GM18499 (cell line): Measurements from ENCODE around the gene BSPRY.

ENCODE experiments used
- ATAC-seq: cut with Tn5 transposase; IDR thresholded peaks from one replicate; pipeline ENCODE4 v1.9.1; 2021; ENCODE audit warnings: moderate number of reproducible peaks; ENCODE audit not compliant: insufficient read depth, unreplicated experiment

The BSPRY gene

DNA sequence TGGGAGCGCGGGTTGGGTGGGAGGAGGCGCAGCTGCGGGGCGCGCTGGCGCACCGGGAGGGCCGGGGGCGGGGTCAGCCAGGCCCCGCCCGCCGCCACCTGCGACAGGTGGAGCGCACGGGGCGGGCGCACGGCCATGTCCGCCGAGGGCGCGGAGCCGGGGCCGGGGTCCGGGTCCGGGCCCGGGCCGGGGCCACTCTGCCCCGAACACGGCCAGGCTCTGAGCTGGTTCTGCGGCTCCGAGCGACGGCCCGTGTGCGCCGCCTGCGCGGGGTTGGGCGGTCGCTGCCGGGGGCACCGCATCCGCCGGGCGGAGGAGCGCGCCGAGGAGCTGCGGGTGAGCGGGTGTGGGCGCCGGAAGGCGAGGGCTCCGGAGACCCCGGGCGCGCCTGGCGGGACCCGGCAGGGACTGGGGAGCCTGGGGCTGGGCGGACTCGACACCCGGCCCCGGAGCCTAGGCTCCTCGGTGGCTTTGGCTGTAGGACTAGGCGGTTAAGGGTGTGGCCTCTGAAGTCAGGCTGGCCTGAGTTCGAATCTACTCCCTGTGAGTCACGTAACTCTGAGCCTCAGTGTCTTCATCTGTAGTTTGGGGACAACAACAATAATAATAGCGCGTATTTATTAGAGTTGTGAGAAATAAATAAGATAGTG is at the start of gene BSPRY:
TSS of gene BSPRY (plus strand) at position 97 of the 650 bp plus-strand sequence. CDS start at position 136, 39 bp downstream.
- ATAC-seq = no peak

DNA sequence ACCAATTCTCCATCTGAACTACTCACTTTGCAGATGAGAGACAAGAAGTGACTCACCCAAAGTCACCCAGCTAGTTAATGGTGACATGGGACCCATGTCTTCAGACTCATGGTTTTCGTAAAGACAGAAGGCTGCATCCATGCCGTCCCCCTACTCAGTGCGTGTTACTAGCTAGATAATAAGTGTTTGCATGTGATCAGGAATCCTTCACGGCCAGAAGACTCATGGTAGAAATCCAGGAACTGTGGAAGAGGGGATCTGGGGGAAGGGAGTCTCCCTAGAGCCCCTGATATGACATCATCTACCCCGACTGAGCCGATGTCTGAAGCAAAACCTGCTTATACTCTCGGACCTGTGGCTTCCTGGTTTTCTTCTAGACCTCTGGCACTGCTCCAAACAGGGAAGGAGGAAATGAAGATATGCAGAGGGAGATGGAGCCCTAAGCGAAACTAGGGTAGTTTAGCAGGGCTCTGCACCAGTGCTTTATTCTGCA is 49.5 kb upstream of the BSPRY start:
- no peak for ATAC-seq

DNA sequence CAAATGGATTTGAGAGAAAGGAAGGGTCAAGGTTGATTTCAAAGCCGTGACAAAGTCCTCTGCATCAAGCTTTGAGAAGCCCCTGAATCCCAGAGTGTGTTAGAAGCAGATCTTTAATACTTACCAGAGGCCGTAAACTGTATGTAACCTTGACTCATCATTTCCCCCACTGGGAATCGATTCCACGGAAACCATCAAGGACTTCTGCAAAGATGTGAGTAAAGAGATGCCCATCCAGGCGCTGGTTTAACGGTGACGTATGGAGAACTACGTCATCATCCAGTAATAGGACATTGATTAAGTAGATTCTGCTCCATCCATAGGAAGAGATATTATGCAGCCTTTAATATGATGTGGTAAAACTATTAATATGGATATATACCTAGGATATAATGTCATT is 47.8 kb upstream of the BSPRY start:
- ATAC-seq = no peak

DNA sequence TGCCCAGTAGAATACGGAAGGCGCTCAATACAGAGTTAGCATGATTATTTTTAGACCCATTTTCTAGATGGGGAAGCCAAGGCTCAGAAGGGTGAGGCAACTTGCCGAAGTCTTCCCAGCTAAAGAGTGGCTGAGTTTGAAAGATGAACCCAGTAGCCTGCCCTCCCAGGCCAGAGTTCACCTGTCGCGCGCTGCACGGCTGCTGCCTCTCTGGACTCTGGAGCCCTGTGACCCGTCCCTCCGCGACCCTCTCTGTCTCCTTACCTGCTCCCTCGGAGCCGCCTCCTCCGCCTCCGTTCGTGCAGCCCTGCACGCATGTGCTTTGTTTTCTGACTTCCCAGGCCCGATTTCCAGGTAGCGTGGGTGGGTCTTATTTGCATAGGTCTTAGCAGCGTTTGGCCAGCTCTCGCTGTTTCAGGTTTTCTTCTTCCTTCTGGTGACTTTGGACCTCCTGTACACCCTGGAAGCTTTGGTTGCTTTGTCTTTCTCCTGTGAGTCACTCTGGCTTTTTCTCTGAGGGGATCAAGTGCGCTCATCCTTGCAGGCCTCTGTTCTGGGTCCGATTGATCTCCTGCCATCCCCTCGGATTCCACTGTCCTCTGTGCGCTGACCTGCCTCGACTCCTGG is 46.4 kb upstream of the BSPRY start, which contains the start of gene RNF183:
TSS of gene RNF183 (minus strand) at position 585 of the 627 bp plus-strand sequence. CDS start 5,192 bp downstream, outside the sequence.
- no peak for ATAC-seq

DNA sequence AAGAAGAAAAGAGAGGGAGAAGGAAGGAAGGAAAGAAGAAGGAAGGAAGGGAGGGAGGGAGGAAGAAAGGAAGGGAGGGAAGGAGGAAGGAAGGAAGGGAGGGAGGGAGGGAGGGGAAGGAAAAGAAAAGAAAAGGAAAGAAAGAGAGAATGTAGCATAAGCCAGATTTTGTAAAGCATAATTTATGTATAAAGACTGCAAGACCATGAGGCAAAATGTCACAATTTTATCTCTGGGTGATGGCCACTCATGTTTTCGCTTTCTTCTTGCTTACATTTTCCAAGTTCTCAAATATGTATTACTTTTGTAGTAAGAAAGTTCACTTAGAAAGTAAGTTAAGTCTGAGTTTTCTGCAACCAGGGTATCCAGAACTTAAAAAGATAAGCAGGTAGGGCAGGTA is 42.8 kb upstream of the BSPRY start:
- no peak for ATAC-seq

DNA sequence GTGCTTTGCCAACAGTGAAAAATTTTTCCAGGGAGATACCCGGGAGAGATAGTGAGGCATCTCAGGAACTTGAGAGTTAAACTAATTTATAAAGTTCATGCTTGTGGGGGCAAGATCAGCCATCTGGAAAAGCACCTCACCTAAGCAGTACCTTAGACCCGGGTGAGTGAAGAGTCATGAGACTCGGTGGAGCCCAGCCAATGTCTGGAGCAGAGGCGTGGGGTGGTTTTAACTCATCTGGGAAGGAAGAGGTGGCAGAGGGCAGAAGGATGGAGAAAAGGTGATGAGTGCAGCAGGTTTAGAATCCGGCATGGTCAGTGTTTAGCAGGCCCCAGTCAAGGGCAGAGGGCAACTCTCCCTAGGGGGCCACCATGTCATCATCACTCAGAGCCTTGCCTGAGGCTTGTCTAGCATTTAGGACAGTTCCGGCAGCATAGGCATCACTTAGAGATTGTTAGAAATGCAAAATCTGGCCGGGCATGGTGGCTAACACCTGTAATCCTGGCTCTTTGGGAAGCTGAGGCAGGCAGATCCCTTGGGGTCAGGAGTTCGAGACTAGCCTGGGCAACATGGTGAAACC is 41.9 kb upstream of the BSPRY start:
- no peak for ATAC-seq

DNA sequence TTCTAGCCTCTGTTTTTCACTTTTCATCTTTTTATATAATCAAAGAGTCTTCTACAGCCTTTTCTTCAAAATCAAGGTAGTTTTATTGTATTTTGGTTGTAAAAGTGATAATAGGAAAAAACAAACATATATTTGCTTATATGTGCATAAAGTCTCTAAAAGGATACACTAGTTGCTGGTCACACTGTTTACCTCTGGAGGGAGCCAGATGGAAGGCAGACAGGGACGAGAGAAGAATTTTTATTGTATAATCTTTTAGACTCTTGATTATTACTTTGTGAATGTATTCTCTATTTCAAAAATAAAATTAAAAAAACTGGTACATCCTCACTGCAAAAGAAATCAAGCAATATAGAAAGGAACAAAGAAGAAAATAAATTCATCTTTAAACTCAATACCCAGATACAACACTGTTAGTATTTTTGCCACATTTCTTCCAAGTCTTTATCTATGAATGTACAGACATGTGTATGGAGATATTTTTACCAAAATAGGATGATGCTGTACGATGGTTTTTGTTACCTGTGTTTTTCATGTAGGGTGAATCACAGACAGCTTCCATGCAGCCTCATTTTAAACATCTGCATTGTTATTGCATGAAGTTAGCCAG is 40.0 kb upstream of the BSPRY start:
- ATAC-seq = no peak

DNA sequence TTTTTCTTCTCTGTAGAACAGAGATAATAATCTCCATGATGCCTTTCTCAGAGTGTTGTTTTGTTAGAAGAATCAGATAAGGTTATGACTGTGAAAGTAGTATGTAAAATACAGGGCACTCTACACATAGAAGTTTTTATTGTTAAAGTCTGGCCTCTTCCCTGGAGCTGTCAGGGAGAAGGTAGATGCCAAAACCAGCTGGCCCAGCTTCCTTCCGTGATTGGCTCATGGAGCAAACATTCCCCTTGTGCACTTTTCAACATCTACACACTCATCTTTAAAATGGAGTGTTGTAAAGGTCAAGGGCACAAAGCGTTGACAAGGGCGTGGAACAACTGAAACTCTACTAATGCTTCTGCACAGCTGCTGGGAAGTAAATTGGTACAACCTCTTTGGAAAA is 38.8 kb upstream of the BSPRY start:
- no peak for ATAC-seq

DNA sequence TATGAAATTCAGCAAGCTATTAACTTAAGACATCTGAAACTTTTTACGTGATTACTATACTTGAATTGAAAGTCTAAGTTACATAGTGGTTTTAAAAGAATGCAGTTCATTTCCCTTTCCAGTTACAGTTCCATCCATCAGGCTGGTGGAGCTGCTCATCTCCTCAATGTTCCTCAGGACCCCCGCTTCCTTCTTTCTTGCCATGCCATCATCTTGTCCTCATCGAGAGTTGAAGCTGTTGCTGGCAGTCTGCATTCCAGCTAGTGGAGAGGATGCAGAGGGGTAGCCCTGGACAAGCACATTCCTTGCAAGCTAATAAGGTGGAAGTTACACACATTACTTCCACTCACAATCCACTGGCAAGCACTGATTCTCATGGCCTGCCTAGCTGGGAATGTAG is 37.4 kb upstream of the BSPRY start:
- no peak for ATAC-seq

DNA sequence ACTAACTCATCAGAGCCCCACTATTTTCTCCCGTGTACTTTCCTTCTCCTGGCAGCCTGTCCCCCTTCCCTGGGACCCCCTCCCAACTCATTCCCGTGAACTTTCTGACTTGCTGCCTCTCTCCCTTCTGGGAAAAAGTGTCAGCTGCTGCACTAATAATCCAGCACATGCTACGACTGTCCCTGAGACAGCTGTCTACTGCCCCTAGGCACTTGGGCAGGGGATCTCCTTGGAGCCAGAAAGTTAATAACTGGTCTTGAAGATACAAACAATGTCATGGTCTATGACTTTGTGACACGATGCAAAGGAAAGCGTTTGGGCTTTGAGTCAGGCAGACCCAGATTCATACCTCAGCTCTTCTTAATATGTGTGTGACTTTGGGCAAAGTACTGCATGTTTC is 36.1 kb upstream of the BSPRY start:
- no peak for ATAC-seq

DNA sequence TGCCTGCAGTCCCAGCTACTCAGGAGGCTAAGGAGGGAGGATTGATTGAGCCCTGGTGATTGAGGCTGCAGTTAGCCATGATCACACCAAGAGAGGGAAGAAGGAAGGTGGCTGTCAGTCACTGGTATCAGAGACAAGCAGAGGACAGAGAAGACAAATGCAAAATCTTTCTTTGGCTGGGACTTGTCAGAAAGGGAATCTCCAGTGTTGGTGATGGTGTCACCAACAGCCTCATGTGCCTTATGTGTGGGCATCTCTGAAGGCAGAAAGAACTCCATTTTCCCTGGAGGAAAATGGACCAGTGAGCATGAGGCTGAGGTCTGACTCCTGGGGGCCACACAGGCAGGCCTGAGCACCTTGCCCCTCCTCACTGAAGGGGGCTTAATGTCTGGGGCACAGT is 34.1 kb upstream of the BSPRY start:
- no peak for ATAC-seq

DNA sequence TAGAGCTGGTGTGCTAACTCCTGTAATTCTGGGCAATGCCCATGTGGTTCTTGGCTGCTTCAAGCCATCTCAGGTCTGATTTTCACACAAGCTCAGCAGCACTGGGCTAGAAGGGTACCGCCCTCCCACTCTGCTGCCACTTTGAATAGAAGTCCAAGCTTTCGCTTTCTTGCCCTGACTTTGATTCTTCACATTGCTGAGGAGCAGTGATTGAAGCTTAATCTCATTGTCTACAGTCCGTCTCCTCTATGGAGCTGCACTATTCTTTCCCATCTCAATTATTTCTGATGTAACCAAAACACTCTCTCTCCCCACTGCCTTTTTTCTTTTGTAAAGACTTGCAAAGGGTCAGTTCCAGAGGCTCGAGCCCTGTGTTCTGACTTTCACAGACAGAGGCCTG is 33.3 kb upstream of the BSPRY start:
- ATAC-seq = no peak

DNA sequence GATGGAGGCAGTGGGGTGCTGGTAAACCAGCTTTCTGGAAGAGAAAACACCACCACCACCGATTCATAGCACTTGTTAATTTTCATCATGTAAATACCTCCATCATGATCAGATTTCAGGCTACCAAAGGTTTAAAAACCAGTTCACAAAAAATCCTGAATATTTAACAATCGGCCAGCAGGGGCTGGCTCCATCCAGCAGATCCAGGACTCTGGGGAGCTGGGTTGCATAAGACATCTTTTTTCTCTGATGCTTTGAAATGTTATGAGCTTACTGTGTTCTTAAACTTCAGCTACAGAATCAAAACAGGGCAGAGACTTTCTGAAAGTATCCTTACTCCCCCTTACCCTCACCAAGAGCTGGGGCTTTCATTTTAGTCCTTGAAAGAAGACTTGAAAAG is 31.6 kb upstream of the BSPRY start:
- ATAC-seq = no peak

DNA sequence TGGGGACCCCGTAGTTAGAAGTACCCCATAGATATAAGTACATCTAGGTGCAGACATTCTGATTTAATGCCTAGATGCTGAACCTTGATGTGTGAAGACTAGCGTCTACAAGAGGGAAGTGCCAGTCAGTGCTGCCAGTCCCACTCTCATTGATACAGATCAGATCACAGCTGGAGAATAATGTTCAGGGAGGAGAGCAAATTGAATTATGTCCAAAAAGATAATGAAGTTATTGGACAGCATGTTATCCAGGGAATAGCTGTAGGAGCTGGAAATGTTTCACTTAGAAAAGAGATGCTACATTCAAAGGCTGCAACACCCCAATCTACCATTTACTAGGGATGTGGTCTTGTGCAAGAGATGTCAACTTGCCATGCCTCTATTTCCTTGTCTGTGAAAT is 30.3 kb upstream of the BSPRY start:
- no peak for ATAC-seq

DNA sequence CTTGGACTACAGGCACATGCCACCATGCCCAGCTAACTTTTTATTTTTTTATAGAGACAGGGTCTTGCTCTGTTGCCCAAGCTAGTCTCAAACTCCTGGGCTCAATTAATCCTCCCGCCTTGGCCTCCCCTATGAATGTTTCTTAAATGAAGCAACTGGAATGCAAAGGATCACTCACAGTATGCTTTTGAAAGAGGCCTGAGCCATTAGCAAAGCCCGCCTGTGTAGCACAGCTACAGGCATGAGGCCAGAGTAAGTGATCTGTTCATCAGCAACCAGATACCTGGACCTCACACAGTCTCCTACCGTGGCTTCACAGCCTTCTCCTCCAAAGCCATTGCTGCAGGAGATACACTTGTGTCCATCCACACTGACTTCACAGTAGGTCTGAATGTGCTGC is 29.3 kb upstream of the BSPRY start:
- ATAC-seq = no peak

DNA sequence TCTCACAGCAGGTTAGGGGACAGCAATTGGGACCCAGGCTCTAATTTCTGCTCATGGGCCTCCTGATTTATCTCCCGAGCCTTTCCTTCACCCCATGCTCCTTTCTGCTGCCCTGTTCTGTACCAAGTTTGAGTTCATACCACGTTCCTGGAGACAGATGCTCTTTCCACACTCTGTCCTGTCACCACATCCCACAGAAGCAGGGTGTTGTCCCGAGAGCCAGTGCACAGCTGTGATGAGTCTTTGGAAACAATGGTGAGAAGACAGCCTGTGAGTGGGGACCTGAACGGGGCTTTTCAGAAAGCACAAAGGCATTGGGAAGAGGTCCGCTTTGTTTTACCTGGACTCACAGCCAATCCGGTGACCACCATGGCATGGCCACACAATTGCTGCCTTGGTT is 26.7 kb upstream of the BSPRY start:
- no peak for ATAC-seq

DNA sequence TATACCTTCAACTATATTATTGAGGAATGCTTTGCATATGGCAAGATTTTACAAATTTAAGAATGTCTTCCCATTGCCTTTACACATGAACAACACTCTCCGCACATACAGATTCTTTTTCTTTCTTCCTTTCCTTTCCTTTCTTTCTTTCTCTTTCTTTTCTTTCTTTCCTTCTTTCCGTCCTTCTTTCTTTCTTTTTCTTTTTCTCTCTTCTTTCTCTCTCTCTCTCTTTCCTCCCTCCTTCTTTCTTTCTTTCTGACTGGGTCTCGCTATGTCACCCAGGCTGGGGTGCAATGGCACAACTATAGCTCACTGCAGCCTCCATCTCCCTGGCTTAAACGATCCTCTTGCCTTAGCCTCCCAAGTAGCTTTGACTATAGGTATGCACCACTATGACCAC is 23.1 kb upstream of the BSPRY start:
- no peak for ATAC-seq

DNA sequence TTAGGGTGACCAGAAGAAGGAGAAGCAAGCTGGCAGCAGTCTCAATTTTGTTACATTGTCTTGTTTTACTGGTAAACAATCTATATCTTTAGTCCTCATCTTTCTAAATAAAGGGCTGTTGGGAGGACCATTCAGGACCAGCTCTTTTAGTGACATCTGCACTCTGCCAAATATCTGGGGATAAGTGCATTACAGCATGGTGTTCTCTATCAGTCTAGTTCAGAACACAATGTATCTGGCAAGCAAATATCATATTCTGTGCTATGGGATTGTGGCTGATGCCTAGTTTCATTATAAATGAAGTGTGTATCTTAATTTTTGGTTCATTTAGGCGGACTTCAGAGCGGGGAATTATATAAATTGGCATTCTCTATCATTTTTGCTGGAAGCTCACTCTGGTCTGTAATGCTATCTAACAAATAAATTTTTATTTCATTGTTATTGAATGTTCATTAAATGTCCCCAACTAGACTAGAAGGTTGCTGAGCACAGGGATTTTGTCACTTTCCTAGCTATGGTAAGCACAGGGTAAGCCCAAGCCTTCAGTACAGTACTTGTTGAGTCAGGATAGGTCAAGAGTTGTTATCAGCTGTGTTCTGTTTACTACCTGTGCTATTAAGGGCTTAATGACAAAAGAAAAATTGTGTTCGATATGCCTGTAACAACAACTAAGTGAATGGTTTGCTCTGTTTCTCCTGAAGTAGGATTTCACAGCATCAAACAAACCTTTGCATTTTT is 21.1 kb upstream of the BSPRY start:
- ATAC-seq = no peak

DNA sequence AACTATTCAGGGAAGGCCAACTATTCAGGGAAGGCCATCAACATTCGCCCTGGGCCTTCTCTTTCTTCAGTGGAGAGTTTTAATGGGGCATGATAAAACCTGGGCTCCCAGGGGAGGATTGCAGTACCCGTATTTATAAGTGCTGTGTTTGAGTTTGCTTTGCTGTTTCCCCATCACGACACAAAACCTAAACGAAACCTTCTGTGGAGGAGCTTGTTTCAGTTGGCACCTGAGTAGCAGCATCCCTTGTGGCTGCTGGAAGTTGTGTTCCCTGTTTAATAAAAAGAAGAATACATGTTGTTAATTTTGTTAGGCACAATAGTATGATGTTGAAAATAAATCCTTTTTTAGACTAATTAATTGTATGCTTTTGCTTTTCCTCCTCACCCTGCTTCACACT is 17.6 kb upstream of the BSPRY start:
- ATAC-seq = no peak

DNA sequence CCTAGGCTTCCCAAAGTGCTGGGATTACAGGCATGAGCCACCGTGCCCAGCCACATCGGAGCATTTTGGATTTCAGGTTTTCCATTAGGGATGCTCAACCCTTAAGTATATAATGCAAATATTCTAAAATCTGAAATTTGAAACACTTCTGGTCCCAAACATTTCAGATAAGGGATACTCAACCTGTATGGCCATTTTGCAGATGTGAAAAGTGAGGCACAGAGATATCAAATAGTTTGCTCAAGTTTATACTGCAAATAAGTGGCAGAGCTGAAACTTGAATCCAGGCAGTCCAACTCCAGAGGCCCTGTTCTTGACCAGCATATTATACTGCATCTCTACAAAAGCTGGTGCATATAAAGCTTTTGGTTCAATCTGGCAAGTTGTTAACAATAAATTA is 11.6 kb upstream of the BSPRY start:
- ATAC-seq = no peak
